GM23338 (cell line): ENCODE results near the gene REST. TPM values are rescaled to one million over a fixed set of nuclear protein-coding genes. Genes with fewer than 3 reads are reported as not detected.

Source experiments
- ATAC-seq: fragments of 200-7000 bp; cut with Tn5 transposase; 3 replicates; pipeline ENCODE4 v1.9.1; 2020
- DNase-seq: peaks from one replicate; pipeline ENCODE4 v3.0.0-alpha.2; 2015; ENCODE audit warnings: low spot score
- H2AFZ ChIP-seq: fragments of 200-600 bp; sonication (generic); 2 replicates; pipeline ENCODE4 v1.8.0; 2016; ENCODE audit warnings: antibody characterized with exemption, mild to moderate bottlenecking, moderate library complexity
- H3F3A ChIP-seq: fragments of 200-600 bp; sonication (generic); replicated peaks from 2 replicates; pipeline ENCODE4 v1.8.0; 2017; ENCODE audit warnings: antibody characterized with exemption, mixed run types, low read depth
- H3K27ac ChIP-seq: fragments of 200-600 bp; sonication (generic); 2 replicates; pipeline ENCODE4 v1.6.1; 2016; ENCODE audit warnings: low read depth
- H3K27me3 ChIP-seq: fragments of 200-600 bp; sonication (generic); 2 replicates; pipeline ENCODE4 v1.8.0; 2016; ENCODE audit warnings: mild to moderate bottlenecking, mixed run types, moderate library complexity; ENCODE audit not compliant: insufficient read depth
- H3K36me3 ChIP-seq: fragments of 200-600 bp; sonication (generic); 2 replicates; pipeline ENCODE4 v1.8.0; 2016; ENCODE audit warnings: mild to moderate bottlenecking; ENCODE audit not compliant: insufficient read depth
- H3K4me1 ChIP-seq: fragments of 200-600 bp; sonication (generic); 2 replicates; pipeline ENCODE4 v1.8.0; 2016; ENCODE audit warnings: mild to moderate bottlenecking, moderate library complexity; ENCODE audit not compliant: insufficient read depth
- H3K4me2 ChIP-seq: fragments of 200-600 bp; sonication (generic); 2 replicates; pipeline ENCODE4 v1.7.1; 2017; ENCODE audit warnings: mixed run types
- H3K4me3 ChIP-seq: fragments of 200-600 bp; sonication (generic); 2 replicates; pipeline ENCODE4 v1.6.1; 2016; ENCODE audit warnings: mixed run types
- H3K79me2 ChIP-seq: fragments of 200-600 bp; sonication (generic); replicated peaks from 2 replicates; pipeline ENCODE4 v1.8.0; 2017; ENCODE audit warnings: mild to moderate bottlenecking; ENCODE audit not compliant: insufficient read depth
- H3K9me2 ChIP-seq: fragments of 200-600 bp; sonication (generic); 2 replicates; pipeline ENCODE4 v1.8.0; 2017; ENCODE audit not compliant: insufficient read depth
- H4K20me1 ChIP-seq: fragments of 200-600 bp; sonication (generic); replicated peaks from 2 replicates; pipeline ENCODE4 v1.8.0; 2017; ENCODE audit warnings: mild to moderate bottlenecking; ENCODE audit not compliant: insufficient read depth
- H3K27ac Mint-ChIP-seq: 2 replicates; pipeline ENCODE4 v1.8.0; 2020; ENCODE audit warnings: inconsistent platforms, mild to moderate bottlenecking, moderate library complexity, mixed read lengths
- H3K27me3 Mint-ChIP-seq: 3 replicates; pipeline ENCODE4 v1.8.0; 2022; ENCODE audit warnings: low read depth, mild to moderate bottlenecking, moderate library complexity, mixed read lengths, inconsistent platforms; ENCODE audit not compliant: insufficient read depth, poor library complexity
- H3K36me3 Mint-ChIP-seq: 3 replicates; pipeline ENCODE4 v1.8.0; 2021; ENCODE audit warnings: low read depth, mild to moderate bottlenecking, inconsistent platforms, moderate library complexity, mixed read lengths
- H3K4me1 Mint-ChIP-seq: 3 replicates; pipeline ENCODE4 v1.8.0; 2020; ENCODE audit warnings: mild to moderate bottlenecking, inconsistent platforms, mixed read lengths
- H3K4me3 Mint-ChIP-seq: 3 replicates; pipeline ENCODE4 v1.8.0; 2021; ENCODE audit warnings: moderate library complexity, mild to moderate bottlenecking, inconsistent platforms, mixed read lengths
- H3K9me3 Mint-ChIP-seq: 3 replicates; pipeline ENCODE4 v1.8.0; 2020; ENCODE audit warnings: moderate library complexity, mild to moderate bottlenecking, inconsistent platforms, mixed read lengths
- CREB1 ChIP-seq: fragments of 250-450 bp; sonication (Bioruptor Pico); IDR thresholded peaks from 2 replicates; pipeline ENCODE4 v1.5.0; 2020; ENCODE audit warnings: low read depth, mild to moderate bottlenecking, moderate library complexity
- CTCF ChIP-seq, 2 experiments: fragments of 200-600 bp in 1 of 2; sonication (generic) in 1 of 2; conservative IDR thresholded peaks; 2 replicates each; pipeline versions ENCODE4 v1.5.1 to v1.6.1; 2016 to 2017; ENCODE audit warnings: antibody characterized with exemption in 2 of 2, low read depth in 2 of 2, mild to moderate bottlenecking in 2 of 2, moderate library complexity in 1 of 2
- ETS1 ChIP-seq: IDR thresholded peaks from 2 replicates; pipeline ENCODE4 v1.6.1; 2016; ENCODE audit warnings: antibody characterized with exemption
- EZH2 ChIP-seq: fragments of 200-600 bp; sonication (generic); IDR thresholded peaks from one replicate; pipeline ENCODE4 v1.8.0; 2017; ENCODE audit warnings: antibody characterized with exemption, mild to moderate bottlenecking, low read depth; ENCODE audit not compliant: unreplicated experiment
- EZH2phosphoT487 ChIP-seq: fragments of 200-600 bp; sonication (generic); IDR thresholded peaks from one replicate; pipeline ENCODE4 v1.8.1; 2018; ENCODE audit warnings: antibody characterized with exemption; ENCODE audit not compliant: unreplicated experiment
- JUNB ChIP-seq: IDR thresholded peaks from one replicate; pipeline ENCODE4 v1.6.1; 2016; ENCODE audit warnings: antibody characterized with exemption; ENCODE audit not compliant: unreplicated experiment
- NANOG ChIP-seq: IDR thresholded peaks from 2 replicates; pipeline ENCODE4 v1.6.1; 2016; ENCODE audit warnings: antibody characterized with exemption, borderline replicate concordance
- POLR2AphosphoS5 ChIP-seq: IDR thresholded peaks from 2 replicates; pipeline ENCODE4 v1.6.1; 2016; ENCODE audit warnings: antibody characterized with exemption, low read depth
- REST ChIP-seq: IDR thresholded peaks from one replicate; pipeline ENCODE4 v1.6.1; 2018; ENCODE audit warnings: antibody characterized with exemption; ENCODE audit not compliant: unreplicated experiment
- STAT1 ChIP-seq: IDR thresholded peaks from one replicate; pipeline ENCODE4 v1.6.1; 2016; ENCODE audit warnings: antibody characterized with exemption; ENCODE audit not compliant: unreplicated experiment
- ZNF114 ChIP-seq: fragments of 250-450 bp; sonication (Bioruptor Pico); IDR thresholded peaks from 2 replicates; pipeline ENCODE4 v1.5.0; 2020; ENCODE audit warnings: mild to moderate bottlenecking, moderate library complexity
- ZNF331 ChIP-seq: fragments of 250-450 bp; sonication (Bioruptor Pico); IDR thresholded peaks from 2 replicates; pipeline ENCODE4 v1.5.0; 2020; ENCODE audit warnings: low read depth, mild to moderate bottlenecking, moderate library complexity
- ZNF462 ChIP-seq: fragments of 250-450 bp; sonication (Bioruptor Pico); IDR thresholded peaks from 2 replicates; pipeline ENCODE4 v1.5.0; 2020; ENCODE audit warnings: mild to moderate bottlenecking, moderate library complexity
- polyA plus RNA-seq: library from polyadenylated mRNA; unstranded; fragments of >200 nt; fragmentation: Nextera tagmentation; extraction: Ambion mirVana; gene quantifications from 2 replicates; pipeline ENCODE4 v1.2.1, GENCODE V29; 2016
- total RNA-seq: library from RNA; depleted of rRNA; stranded (reverse); fragments of >200 nt; shearing (Covaris generic); gene quantifications from 2 replicates; pipeline ENCODE4 v1.2.3, GENCODE V29; 2014

The REST gene
- total and polyA plus RNA-seq, 2 experiments from 2014 or later: 44.7 to 61.5 TPM

GRCh38 chr4:56986192-56986591, 78.5 kb downstream of the REST start:
- H3K79me2 ChIP-seq: peaks cover 100% of the 10 kb centered on the region
- H3K27me3 ChIP-seq: no peaks in the 10 kb centered on the region
- no peaks in the 10 kb centered on the region for H3K9me2 ChIP-seq
- H3K4me2 ChIP-seq: no peak overlapping the region
- no peak overlapping the region for H3K4me3 ChIP-seq
- no peak overlapping the region for H3K27ac ChIP-seq
- no peak for DNase-seq
- peaks cover 45% of the 10 kb centered on the region for H3K36me3 ChIP-seq
- H4K20me1 ChIP-seq: peaks cover 66% of the 10 kb centered on the region
- H3K9me3 Mint-ChIP-seq: no peaks in the 10 kb centered on the region
- no peaks in the 10 kb centered on the region for H3F3A ChIP-seq
- no peak overlapping the region for H3K27ac Mint-ChIP-seq
- ATAC-seq: no peak
- no peak overlapping the region for H3K4me3 Mint-ChIP-seq
- H3K4me1 Mint-ChIP-seq: no peaks in the 10 kb centered on the region; the same call in 2 of the 3 replicates
- H3K27me3 Mint-ChIP-seq: no peaks in the 10 kb centered on the region
- H3K36me3 Mint-ChIP-seq: peaks cover 42% of the 10 kb centered on the region
- TF ChIP-seq REST: no peak
- no peak for TF ChIP-seq ZNF462 (CRISPR knock-in tag)
- no peak for TF ChIP-seq ZNF114 (CRISPR knock-in tag)
- TF ChIP-seq CREB1: no peak
- no peak for TF ChIP-seq JUNB
- no peak for TF ChIP-seq ETS1
- TF ChIP-seq EZH2: no peak
- TF ChIP-seq NANOG: no peak
- no peak for TF ChIP-seq ZNF331
- TF ChIP-seq EZH2phosphoT487: no peak
- no peak for TF ChIP-seq CTCF (conservative IDR thresholded peaks at IDR 0.05; ENCODE audit: low read depth in 2 of 2)
- TF ChIP-seq POLR2AphosphoS5: no peak
- no peak for TF ChIP-seq STAT1
- no peak overlapping the region for H2AFZ ChIP-seq
- H3K4me1 ChIP-seq: no peaks in the 10 kb centered on the region
